Lower lobe of right lung (tissue), 2 donors: ENCODE measurements around the gene TTLL7. TPM values are rescaled to one million over a fixed set of nuclear protein-coding genes. Genes with fewer than 3 reads are reported as not detected.

Experiments used
- ATAC-seq, 2 donors: fragments of 200-7000 bp; cut with Tn5 transposase; one replicate each; pipeline ENCODE4 v1.9.1; 2020 to 2022; ENCODE audit warnings: mild to moderate bottlenecking in 2 of 2, moderate library complexity in 2 of 2
- DNase-seq: peaks from one replicate; pipeline ENCODE4 v3.0.0-alpha.2; 2020
- H3K27ac ChIP-seq: fragments of 200-600 bp; one replicate; pipeline ENCODE4 v1.8.0; 2022
- H3K27me3 ChIP-seq: fragments of 200-600 bp; one replicate; pipeline ENCODE4 v1.8.0; 2022; ENCODE audit warnings: low read depth
- H3K36me3 ChIP-seq: fragments of 200-600 bp; one replicate; pipeline ENCODE4 v1.8.0; 2022; ENCODE audit warnings: mild to moderate bottlenecking
- H3K4me1 ChIP-seq: fragments of 200-600 bp; one replicate; pipeline ENCODE4 v1.8.0; 2022
- H3K4me3 ChIP-seq: fragments of 200-600 bp; one replicate; pipeline ENCODE4 v1.8.0; 2022; ENCODE audit warnings: mild to moderate bottlenecking
- H3K9me3 ChIP-seq: fragments of 200-600 bp; one replicate; pipeline ENCODE4 v1.8.0; 2022
- intact Hi-C: fragments of 100-400 bp; cut with DNase I; formaldehyde crosslinking; loops from one replicate; pipeline ENCODE4 v1.11.0; 2022
- total RNA-seq: library from RNA; stranded (reverse); fragmentation: NEBNext Ultra II Directional; extraction: Animal tissue kit (Norgen Biotek cat#: 25700); gene quantifications from one replicate; pipeline ENCODE4 v1.2.1, GENCODE V29; 2021
- TF ChIP-seq, protein P1 (sequence below): fragments of 200-600 bp; IDR thresholded peaks from one replicate; pipeline ENCODE4 v1.8.0; 2022; ENCODE audit warnings: antibody characterized with exemption, mild to moderate bottlenecking
- donor health status: DM: no; HTN: yes; CAD: no; lungs with severe emphysema.

Gene TTLL7
- total RNA-seq, 1 donor from 2014 or later: 20.3 TPM

DNA sequence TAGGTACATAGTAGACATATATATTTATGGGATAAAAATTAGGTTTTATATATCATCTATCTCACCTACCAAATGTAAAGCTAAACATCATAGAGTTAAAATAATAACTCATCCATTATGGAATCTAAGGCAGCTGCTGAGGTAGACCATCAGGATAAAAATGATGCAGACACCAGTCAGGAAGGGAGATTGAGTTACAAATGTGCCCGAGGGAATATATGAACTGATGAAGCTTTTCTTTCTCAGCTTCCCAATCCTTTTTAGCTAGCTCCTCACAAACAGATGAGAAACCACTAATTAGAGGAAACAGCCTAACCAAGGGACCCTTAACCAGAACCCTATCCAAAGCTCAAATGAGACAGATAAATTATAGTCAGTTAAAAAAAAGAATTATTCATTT, 20.9 kb downstream of the TTLL7 start:
- DNase-seq (no peak), ATAC-seq (no peak)
- no peaks in the 10 kb centered on the region for H3K9me3 ChIP-seq
- H3K27me3 ChIP-seq: no peaks in the 10 kb centered on the region
- intact Hi-C loops: no loop called here
- H3K4me1 ChIP-seq: no peaks in the 10 kb centered on the region
- H3K27ac ChIP-seq: no peak overlapping the region
- H3K4me3 ChIP-seq: no peak overlapping the region
- TF ChIP-seq, protein P1, sequence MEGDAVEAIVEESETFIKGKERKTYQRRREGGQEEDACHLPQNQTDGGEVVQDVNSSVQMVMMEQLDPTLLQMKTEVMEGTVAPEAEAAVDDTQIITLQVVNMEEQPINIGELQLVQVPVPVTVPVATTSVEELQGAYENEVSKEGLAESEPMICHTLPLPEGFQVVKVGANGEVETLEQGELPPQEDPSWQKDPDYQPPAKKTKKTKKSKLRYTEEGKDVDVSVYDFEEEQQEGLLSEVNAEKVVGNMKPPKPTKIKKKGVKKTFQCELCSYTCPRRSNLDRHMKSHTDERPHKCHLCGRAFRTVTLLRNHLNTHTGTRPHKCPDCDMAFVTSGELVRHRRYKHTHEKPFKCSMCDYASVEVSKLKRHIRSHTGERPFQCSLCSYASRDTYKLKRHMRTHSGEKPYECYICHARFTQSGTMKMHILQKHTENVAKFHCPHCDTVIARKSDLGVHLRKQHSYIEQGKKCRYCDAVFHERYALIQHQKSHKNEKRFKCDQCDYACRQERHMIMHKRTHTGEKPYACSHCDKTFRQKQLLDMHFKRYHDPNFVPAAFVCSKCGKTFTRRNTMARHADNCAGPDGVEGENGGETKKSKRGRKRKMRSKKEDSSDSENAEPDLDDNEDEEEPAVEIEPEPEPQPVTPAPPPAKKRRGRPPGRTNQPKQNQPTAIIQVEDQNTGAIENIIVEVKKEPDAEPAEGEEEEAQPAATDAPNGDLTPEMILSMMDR: no peak
- H3K36me3 ChIP-seq: no peaks in the 10 kb centered on the region

DNA sequence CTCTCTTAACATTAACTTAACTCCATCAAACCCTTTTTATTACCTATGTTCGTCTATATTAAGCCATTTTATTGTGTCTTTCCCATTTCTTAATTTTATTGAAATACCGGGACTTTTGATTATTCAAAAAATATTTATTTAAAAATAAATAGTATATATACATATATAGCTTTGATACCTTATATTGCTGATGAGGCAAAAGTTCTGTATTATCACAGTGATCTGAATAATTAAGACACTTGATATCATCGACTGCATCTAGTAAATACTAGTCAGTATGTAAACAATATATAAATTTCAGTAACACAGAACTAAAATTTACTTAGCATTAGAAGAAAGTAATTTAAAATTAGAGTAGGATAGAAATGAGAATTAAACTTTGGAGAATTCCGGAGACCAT, 22.0 kb downstream of the TTLL7 start:
- TF ChIP-seq, protein P1: no peak
- no peak for DNase-seq
- H3K36me3 ChIP-seq: no peaks in the 10 kb centered on the region
- intact Hi-C loops: no loop called here
- H3K4me1 ChIP-seq: no peaks in the 10 kb centered on the region
- H3K27ac ChIP-seq: no peak overlapping the region
- ATAC-seq: no peak
- H3K27me3 ChIP-seq: no peaks in the 10 kb centered on the region
- H3K9me3 ChIP-seq: no peaks in the 10 kb centered on the region
- no peak overlapping the region for H3K4me3 ChIP-seq

DNA sequence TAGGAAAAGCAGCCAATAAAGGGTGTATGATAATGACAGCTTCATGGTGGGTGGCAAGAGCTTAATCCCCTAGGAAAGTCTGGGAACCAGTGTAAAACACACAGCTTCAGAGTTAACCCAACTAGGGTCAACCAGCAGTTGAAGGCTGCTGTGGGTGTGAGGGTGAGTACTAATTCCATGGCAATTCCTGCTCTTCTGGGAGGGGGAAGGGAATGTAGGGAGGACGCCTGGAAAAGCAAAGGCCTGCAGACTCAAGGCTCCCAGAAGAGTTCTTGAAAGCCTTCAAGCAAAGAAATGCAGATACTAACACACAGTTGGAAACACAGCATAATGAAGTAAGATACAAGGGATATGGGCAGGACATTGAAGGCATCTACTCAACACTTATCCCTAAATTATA, 28.1 kb downstream of the TTLL7 start:
- Histone ChIP-seq H3K27me3 (no peaks in the 10 kb centered on the region), H3K4me1 (no peaks in the 10 kb centered on the region), H3K4me3 (no peak overlapping the region), H3K9me3 (no peaks in the 10 kb centered on the region), H3K36me3 (no peaks in the 10 kb centered on the region), H3K27ac (no peak overlapping the region)
- TF ChIP-seq, protein P1: no peak
- DNase-seq (no peak), ATAC-seq (no peak)
- intact Hi-C loops: no loop called here

DNA sequence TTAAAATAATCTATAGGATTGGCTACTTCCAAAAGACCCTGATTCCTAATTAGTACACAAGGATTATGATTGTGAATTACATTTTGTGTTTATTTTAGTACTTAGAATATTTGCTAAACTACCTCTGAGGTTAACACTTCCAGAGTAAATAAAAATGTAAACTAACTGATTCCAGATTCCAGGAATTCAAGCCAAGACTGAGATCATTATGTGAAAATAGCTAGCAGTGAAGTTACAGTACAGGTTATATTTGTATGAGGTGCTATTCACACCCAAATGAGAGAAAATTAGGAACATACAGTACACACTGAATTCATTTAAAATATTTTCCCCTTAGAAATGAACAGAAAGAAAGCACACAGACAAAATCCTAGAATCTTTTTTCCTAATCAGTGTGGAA, 28.8 kb downstream of the TTLL7 start:
- H3K4me1 ChIP-seq: no peaks in the 10 kb centered on the region
- H3K36me3 ChIP-seq: no peaks in the 10 kb centered on the region
- no peak overlapping the region for H3K4me3 ChIP-seq
- ATAC-seq (no peak), DNase-seq (no peak)
- no peak overlapping the region for H3K27ac ChIP-seq
- H3K27me3 ChIP-seq: no peaks in the 10 kb centered on the region
- TF ChIP-seq, protein P1: no peak
- H3K9me3 ChIP-seq: no peaks in the 10 kb centered on the region
- intact Hi-C loops: no loop called here

DNA sequence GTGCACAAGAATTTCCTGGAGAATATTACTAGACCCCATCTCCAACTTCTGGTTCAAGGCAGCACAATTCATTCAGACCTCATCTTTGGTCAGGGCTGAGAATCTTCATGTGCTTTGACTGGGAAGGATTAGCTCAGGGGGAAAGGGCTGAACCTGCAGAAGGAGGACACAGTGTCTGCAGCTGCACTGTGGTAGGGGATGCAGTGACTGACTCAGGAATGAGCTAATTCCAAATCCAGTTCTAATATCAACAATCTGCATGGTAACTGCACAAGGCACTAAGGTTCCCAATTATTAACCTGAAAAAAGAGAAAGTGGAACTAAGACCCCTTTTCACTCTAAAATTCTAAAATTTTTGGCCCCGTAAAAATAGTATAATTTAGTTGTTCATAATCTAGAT, 31.6 kb downstream of the TTLL7 start:
- no peak overlapping the region for H3K27ac ChIP-seq
- H3K36me3 ChIP-seq: no peaks in the 10 kb centered on the region
- TF ChIP-seq, protein P1: no peak
- no peaks in the 10 kb centered on the region for H3K4me1 ChIP-seq
- ATAC-seq: no peak
- DNase-seq: no peak
- H3K27me3 ChIP-seq: no peaks in the 10 kb centered on the region
- no peak overlapping the region for H3K4me3 ChIP-seq
- intact Hi-C loops: no loop called here
- no peaks in the 10 kb centered on the region for H3K9me3 ChIP-seq

DNA sequence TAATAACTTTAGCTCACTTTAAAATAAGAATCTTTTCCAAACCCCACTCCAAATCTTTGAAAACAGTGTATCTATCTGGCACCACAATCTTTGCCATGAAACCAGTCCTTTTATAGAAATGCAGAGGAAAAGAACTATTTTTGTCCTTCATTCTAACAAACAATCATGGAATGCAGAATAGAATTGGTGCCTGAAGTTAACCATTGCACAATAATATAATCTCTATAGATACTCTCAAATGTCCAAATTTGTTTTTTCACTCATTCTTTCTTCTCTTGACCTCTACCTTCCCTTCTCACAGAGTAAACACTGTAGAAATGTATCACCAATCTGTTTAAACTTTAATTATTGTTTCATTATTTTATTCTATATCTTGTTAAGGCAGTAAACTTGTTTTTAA, 34.8 kb downstream of the TTLL7 start:
- no peak overlapping the region for H3K27ac ChIP-seq
- H3K36me3 ChIP-seq: no peaks in the 10 kb centered on the region
- TF ChIP-seq, protein P1: no peak
- intact Hi-C loops: no loop called here
- H3K9me3 ChIP-seq: no peaks in the 10 kb centered on the region
- peaks cover 8% of the 10 kb centered on the region for H3K4me1 ChIP-seq
- H3K4me3 ChIP-seq: no peak overlapping the region
- H3K27me3 ChIP-seq: no peaks in the 10 kb centered on the region
- no peak for ATAC-seq
- DNase-seq: no peak
